AG20443 (cell line): ENCODE results near the gene TPSD1.
"Not testable (repeated sequence)": the region's sequence is repeated elsewhere in the genome, so short reads cannot be mapped to it uniquely, and the experiment has no call there.

ENCODE experiments used
- DNase-seq: peaks from one replicate; pipeline ENCODE4 v3.0.0; 2012; ENCODE audit warnings: low spot score, mixed read lengths

The TPSD1 gene

DNA sequence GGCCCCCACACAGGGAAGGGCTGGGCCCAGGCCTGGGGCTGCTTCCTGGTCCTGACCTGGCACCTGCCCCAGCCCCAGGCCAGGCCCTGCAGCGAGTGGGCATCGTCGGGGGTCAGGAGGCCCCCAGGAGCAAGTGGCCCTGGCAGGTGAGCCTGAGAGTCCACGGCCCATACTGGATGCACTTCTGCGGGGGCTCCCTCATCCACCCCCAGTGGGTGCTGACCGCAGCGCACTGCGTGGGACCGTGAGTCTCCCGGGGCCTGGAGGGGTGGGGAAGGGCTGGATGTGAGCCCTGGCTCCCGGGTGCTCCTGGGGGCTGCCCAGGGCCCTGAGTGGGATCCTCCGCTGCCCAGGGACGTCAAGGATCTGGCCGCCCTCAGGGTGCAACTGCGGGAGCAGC is 14.8 kb upstream of the TPSD1 start:
- not testable (repeated sequence) for DNase-seq

DNA sequence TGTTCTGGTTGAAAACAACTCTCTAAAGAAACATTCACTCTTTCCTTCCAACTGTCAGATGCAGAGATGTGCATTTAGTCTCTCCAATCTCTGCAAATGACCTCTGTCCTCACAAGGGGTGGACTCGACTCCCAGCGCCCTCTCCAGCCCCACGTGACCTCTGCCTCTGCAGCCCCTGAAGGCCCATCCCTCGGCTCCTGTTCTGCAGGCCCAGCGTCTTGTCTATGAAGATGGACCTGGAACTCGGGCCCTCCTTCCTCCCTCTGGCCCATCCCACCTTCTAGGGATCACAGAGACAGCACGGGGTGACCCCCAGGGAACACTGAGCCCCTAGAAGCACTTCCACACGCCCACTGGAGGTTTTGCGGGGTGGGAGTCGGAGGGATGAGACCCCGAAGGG is 12.5 kb upstream of the TPSD1 start:
- not testable (repeated sequence) for DNase-seq

DNA sequence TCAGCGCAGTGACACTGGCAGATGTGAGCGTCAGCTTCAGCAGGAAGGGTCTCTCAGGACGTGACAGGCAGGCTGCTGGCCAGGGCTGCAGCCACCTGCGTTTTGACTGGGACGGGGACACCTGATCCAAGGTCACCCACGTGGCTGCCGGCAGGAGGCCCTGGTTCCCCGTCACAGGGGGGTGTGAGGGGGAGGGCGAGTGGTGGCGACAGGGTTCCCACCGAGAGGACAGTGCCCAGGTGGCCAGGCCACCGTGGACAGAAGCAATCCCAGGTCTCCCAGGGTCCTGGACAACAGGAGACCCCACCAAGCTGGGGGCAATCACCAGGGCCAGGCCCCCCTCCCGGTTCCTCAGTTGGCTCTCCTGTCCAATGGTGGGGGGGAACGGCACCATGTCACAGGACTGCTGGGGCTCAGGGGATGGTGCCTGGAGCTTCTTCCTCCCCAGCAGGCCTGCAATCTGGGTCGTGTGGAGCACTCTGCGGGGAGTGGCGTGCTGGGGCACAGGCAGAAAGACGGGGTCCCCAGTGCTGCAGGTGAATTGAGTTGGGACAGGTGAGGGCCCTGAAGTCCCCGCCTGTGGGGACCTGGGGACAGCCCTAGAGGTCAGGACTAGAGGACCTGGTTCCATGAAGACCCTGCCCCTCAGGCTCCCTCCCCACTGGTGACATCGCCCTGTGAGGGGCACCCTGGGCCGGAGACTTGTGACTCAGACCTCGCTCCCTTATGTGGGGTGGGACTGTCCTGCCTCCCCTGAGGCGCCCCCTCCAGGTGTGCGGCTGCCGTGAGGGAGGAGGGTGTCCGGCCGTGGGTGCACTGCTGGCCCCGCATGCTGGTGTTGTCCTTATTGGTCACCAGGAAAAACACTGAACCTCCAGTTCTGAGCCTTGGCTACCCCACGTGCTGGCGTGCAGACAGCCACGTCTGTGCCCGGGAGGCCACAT is 11.7 kb upstream of the TPSD1 start:
- DNase-seq: not testable (repeated sequence)

DNA sequence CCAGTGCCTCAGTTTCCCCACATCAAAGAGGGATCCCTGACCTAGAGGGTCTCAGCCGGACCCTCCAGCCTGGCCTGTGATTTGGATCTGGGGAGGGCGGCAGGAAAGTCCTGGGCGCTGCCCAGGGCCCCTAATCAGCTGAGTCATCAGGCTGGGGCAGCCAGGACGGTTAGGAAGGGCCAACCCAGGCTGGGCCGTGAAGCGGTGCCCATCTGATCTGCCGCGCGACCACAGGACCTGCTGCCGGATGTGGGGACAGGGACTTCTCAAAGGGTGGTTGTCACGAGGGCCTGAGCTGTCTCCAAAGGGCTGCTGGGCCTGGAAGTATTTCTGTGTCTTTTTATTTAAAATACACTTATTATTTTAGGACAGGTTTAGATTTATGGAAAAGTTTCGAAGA is 11.0 kb upstream of the TPSD1 start:
- no peak for DNase-seq

DNA sequence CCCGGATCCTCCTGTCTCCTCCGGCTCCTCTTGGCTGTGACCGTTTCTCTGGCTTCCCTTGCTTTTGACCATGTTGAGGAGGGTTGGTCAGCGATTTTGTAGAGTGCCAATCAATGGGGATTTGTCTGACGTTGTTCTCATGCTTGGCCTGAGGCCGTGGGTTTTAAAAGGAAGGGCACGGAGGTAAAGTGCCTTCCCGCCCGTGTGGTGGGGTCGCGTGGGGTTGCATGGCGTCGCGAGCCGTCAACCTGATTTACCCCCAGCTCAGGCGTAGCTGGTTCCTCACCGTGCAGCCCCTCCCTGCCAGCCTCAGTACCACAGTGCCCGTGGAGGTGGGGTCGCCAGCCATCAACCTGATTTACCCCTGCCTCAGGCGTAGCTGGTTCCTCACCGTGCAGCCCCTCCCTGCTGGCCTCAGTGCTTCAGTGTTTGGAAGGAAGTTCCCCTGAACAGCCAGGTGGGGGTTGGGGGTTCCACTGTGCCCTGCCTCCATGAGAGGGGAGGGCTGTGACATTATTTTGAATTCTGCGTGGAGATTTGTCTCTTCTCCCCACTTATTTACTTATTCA is 10.3 kb upstream of the TPSD1 start:
- no peak for DNase-seq

DNA sequence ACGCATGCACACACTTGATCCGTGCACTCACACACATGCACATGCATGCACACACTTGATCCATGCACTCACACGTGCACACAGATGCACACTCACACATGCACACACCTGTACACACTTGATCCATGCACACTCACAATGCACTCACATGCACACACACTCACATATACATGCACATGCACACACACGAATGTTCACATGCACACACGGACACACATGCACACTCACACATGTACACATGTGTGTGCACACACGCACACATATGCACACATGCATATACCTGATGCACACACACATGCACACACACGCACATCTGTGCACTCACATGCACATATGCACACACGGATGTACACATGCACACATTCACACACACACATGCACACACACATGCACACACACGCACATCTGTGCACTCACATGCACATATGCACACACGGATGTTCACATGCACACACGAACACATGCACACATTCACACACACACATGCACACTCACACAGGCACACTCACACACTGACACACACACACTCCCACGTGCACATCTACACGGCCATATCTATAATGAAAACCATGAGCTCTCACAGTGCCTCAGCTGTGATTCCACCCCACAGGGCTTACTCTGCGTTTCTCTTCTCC is 7.8 kb upstream of the TPSD1 start:
- not testable (repeated sequence) for DNase-seq

DNA sequence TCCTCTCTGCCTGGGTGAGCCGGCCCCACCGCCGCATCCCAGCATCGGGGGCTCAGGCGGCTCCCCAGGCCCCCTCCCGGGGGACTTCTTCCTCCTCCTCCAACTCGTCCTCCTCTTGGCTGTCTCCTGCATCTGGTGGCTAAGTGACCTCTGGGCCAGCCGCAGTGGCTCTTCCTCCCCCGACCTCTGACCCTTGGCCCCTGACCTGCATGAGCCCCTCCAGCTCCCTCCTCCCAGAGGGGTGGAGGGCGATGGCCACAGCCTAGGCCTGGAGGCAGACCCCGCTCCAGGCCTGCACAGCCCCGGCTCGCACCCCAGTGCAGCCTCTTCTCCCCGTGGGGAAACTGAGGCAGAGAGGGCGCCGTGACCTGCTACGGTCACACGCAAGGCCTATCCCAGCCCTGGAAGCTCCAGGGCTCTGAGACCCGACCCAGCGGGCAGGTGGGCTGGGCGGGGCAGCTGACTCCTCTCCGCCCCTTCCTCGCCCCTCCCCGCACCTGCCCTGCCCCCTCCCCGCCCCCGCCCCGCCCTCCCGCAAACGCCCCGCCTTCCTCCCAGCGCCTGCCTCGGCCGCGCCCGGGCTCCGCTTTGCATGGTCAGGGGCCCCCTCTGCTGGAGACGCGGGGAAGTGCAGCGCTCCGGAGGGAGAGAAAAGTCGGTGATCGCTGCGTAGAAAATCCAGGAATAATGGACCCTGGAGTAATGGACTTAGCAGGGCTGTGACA is 6.7 kb upstream of the TPSD1 start:
- not testable (repeated sequence) for DNase-seq

DNA sequence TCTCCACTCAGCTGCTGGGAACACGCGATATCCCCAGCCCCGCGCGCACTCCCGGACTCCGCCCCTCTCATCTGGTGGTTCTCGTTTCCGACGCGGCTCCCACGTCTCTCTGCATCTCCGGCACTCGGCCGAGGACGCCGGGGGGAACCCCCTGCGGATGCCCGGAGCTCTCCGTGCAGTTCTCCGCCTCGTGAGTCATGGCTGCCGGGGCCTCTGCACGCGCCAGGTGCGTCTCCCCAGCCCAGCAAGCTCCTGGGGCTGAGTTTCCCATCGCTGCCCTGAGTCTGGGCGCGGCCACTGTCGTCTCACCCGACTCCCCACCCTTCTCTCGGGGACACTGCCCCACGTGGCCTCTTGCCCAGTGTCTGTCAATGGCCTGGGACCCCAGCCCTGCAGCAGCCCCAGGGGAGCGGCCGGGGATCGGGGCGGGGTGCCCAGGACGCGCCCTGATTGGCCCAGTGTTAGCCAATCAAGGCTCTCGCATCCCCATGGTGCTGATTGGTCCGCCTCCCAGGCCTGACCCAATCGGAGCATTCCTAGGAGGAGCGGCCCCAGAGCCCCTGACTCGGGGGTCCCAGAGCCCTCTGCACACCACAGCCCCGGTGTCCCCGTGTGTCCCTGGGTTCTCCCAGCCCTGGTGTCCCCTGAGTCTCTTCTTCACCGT is 2.0 kb upstream of the TPSD1 start:
- DNase-seq: not testable (repeated sequence)

DNA sequence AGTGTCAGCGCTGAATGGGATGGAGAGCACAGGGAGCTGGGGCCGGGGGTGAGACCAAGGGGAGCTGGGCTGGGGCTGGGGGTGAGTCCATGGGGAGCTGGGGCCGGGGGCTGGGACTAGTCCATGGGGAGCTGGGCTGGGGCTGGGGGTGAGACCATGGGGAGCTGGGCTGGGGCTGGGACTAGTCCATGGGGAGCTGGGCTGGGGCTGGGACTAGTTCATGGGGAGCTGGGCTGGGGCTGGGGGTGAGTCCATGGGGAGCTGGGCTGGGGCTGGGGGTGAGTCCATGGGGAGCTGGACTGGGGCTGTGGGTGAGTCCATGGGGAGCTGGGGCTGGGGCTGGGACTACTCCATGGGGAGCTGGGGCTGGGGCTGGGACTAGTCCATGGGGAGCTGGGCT is 1.0 kb upstream of the TPSD1 start:
- not testable (repeated sequence) for DNase-seq

DNA sequence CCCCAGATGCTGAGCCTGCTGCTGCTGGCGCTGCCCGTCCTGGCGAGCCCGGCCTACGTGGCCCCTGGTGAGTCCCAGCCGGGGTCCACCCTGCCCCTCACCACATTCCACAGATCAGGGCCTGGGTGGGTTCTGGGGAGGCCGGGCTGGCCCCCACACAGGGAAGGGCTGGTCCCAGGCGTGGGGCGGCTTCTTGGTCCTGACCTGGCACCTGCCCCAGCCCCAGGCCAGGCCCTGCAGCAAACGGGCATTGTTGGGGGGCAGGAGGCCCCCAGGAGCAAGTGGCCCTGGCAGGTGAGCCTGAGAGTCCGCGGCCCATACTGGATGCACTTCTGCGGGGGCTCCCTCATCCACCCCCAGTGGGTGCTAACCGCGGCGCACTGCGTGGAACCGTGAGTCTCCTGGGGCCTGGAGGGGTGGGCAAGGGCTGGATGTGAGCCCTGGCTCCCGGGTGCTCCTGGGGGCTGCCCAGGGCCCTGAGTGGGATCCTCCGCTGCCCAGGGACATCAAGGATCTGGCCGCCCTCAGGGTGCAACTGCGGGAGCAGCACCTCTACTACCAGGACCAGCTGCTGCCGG is 516 bp downstream of the TPSD1 start:
- not testable (repeated sequence) for DNase-seq

DNA sequence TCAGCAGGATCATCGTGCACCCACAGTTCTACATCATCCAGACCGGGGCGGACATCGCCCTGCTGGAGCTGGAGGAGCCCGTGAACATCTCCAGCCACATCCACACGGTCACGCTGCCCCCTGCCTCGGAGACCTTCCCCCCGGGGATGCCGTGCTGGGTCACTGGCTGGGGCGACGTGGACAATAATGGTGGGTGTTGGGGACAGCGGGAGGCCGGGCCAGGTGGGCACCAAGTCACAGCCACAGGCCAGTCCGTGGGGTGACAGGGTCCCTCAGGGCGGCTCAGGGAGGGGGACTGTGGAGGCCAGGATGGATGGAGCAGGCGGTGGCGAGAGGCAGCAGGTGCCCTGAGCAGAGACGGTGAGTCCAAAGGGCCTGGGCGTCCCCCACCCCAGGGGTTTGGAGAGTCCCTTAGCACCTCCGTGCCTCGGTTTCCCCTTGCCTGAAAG is 1.0 kb downstream of the TPSD1 start:
- no peak for DNase-seq

DNA sequence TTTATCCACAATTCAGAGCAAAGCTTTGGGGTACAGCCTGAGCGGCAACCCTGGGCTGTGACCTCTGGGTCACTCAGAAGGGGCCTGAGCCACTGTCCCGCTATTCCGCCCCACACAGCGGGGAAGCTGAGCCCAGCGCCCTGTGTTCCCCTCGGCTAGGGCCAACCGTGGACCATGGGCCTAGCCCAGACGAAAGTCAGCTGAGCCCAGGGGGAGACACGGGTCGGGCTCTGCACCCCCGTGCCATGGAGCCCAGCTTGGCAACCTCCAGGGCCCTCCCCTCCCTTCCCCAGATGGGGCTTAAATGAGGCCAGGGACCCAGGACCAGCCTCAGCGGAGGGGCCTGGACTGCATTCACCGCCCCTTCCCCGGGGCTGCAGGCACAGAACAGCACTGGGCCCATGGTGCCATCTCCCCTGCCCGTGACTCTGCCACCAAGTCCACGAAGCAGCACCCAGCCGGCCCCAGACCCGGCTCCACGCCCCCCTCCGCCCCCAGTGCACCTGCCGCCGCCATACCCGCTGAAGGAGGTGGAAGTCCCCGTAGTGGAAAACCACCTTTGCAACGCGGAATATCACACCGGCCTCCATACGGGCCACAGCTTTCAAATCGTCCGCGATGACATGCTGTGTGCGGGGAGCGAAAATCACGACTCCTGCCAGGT is 1.8 kb downstream of the TPSD1 start:
- no peak for DNase-seq

DNA sequence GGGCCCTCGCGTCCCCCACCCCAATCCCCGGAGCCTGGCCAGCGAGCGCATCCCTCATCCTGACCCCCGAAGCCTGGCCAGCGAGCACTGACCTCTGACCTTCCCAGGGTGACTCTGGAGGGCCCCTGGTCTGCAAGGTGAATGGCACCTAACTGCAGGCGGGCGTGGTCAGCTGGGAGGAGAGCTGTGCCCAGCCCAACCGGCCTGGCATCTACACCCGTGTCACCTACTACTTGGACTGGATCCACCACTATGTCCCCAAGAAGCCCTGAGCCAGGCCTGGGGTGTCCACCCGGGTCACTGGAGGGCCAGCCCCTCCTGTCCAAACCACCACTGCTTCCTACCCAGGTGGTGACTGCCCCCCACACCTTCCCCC is 2.3 kb downstream of the TPSD1 start:
- DNase-seq: no peak

DNA sequence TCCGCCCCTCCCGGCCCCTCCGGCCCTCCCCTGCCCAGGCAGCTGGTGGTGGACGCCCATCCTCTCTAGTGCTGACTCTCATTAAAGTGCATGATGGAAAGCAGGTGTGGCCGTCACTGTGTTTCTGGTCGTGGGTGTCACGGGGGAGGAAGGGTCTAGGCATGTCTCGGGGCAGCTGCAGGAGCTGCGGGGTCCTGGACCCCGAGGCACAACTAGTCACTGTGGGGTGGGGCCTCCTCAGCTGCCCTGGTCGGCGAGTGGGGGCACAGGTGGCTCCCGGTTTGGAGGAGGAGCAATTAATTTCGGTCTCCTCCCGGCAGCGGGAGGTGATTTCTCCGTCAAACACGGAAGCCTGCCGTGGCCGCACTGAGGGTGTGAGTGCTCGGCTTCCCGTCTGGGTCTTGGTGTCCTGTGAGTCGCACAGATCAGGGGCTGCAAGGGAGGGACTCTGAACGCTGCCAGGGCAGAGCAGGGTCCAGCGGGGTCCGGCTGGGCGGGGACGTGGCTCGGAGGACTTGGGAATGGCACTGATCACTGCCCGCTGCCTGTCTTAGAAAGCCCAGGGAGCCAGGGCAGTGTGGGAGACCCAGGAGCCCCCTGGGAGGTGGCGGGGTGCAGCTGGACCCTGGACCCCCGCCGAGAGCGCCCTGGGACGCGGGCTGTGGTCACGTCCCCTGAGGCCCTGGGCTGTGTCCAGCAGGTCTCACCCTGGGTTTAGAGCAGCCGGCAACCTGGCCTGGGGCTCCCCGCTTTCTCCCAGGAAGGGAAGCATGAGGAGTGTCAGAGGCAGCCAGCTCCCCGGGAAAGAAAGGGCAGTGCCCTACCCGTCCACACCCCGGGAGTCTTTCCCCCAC is 3.3 kb downstream of the TPSD1 start:
- no peak for DNase-seq

DNA sequence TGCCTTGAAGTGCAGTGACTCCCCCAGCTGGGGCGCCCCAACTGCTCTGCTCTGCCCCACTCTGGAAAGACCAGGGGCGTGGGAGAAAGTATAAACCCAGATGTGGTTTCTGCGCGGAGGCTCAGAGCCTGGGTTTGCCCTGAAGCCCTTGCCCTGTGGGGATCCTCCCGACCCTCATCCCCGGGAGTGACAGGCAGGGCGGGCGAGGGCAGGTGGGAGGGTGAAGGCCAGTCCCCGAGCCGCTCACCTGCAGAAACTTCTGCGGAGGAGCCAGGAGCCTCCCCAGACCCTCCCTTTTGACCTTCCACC is 3.8 kb downstream of the TPSD1 start:
- DNase-seq: no peak

DNA sequence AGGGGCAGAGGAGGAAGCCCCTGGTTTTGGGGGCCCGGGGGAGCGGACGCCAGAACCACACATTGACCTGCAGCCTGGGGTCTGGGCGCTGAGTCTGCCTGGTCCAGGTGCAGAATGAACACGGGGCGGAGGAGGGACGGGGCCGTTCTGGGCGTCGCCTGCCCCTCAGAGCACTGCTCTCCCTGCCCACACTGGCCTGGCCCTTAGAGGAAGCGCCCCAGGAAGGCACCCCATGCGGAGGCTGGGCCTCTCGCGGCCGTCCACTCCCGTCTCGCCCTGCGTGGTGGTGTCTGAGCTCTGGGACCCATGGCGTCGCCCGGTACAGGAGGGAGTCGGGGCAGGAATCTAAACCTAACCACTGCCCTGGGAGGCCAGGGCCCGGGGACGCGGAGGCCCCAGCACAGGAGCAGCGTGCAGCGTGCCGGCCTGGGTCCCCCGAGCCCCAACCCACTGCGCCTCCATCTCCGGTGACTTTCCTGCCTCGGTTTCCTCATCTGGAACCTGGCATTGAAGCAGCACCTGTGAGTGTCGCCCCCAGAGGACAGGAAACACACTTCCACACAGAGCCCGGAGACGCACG is 4.3 kb downstream of the TPSD1 start:
- no peak for DNase-seq

DNA sequence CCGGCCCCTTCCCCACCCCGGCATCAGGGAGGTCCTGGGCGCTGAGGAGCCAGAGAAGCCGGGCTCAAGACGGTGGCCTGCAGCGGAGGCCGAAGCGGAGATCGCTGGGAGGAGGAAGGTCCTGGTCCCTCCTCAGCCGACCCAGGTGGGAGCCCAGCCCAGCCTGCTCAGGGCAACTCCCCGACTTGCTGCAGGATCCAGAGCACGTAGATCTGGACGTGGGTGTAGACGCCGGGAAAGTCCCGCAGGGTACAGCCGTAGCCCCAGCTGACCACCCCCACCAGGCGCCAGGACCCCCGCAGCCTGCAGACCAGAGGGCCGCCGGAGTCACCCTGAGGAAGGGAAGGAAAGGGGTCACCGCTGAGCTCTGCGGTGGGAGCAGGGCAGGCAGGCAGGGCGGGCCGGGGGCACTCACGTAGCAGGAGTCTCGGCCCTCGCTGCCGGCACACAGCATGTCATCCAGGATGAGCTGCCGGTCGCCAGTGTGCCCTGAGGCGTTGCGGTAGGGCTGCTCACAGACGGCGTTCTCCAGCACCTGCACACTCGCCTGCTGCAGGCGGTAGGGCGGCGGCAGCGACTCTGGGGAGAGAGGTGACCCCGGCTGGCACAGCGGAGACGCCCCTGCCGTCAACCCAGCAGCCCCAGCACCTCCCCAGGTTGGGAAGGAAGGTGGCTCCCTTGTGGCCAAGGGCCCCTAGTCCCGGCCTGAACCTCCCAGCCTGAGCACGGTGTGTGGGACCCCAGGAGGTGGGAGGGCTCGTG is 5.4 kb downstream of the TPSD1 start:
- no peak for DNase-seq

DNA sequence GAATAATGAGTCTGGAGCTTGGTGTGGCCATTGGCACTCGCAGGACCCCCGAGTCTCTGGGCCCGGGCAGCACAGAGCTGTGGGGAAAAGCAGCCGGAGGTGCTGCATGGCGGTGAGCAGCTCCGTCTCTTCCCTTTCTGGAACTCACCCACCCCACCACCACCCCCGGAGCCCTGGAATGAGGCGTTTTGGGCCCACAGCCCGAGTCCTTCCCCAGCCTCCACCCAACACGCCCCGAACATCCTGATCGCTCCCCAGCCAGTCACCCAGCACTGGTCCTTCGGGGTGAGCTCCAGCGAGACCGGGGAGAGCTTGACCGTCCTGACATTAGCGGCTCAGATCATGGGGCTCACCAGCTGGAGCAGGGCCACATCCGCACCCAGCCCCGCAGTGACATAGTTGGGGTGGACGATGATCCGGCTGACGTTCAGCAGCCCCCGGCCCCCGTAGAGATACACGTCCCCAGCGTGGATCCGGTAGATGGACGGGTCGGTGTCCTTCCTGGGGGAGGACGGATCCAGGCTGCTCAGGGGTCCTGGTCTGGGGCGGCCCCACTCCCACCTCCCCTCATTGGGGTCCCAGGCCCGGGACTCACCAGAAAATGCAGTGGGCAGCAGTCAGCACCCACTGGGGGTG is 6.5 kb downstream of the TPSD1 start:
- no peak for DNase-seq

DNA sequence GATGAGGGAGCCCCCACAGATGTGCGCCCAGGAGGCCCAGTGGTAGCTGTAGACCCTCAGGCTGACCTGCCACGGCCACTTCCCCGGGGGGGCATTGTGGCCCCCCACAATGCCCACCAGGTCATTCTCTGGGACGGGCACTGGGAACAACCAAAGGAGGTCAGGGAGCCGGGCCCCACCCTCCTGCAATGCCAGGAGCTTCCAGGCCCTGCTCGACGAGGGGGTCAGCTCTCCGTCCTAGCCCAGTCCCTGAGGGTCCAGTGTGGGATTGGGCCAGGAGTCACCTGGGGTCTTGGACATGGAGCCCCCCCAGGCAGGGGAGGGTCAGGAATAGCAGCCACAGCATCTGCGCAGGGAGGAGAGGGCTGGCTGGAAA is 7.0 kb downstream of the TPSD1 start:
- DNase-seq: no peak
